Activated CD4-positive, alpha-beta T cell treated with anti-CD3 and anti-CD28 coated beads, Interleukin-2, amount 10 ng/mL, durations not matched to agents 24 days and 14 days (primary cell): ENCODE data around the gene MSL3B.
A peak's percentile ranks its signal among the peaks of the same experiment; 100 is the strongest.
"Not testable (repeated sequence)": the region's sequence is repeated elsewhere in the genome, so short reads cannot be mapped to it uniquely, and the experiment has no call there.

Experiments
- DNase-seq: peaks from one replicate; pipeline ENCODE4 v3.0.0; 2022
- H3K27ac Mint-ChIP-seq: one replicate; pipeline ENCODE4 v1.8.0; 2022; ENCODE audit warnings: mild to moderate bottlenecking, mixed read lengths
- H3K27me3 Mint-ChIP-seq: one replicate; pipeline ENCODE4 v1.8.0; 2022; ENCODE audit warnings: mixed read lengths
- H3K36me3 Mint-ChIP-seq: one replicate; pipeline ENCODE4 v1.8.0; 2022; ENCODE audit warnings: low read depth, mild to moderate bottlenecking, mixed read lengths
- H3K4me1 Mint-ChIP-seq: one replicate; pipeline ENCODE4 v1.8.0; 2021; ENCODE audit warnings: mixed read lengths
- H3K4me3 Mint-ChIP-seq: one replicate; pipeline ENCODE4 v1.8.0; 2022; ENCODE audit warnings: mild to moderate bottlenecking, moderate library complexity, mixed read lengths
- H3K9me3 Mint-ChIP-seq: one replicate; pipeline ENCODE4 v1.8.0; 2021; ENCODE audit warnings: mixed read lengths
- intact Hi-C: fragments of 100-400 bp; cut with micrococcal nuclease; formaldehyde crosslinking; loops from one replicate; pipeline ENCODE4 v1.15.1; 2023

MSL3B gene

GRCh38 chr2:233867993-233868532 is at the start of gene MSL3B:
MSL3B (minus strand) TSS chr2:233868386.
- peaks cover 6% of the 10 kb centered on the region for H3K9me3 Mint-ChIP-seq
- peak within 1 kb of the TSS; percentile 86 for H3K4me3 Mint-ChIP-seq
- intact Hi-C loops: loop anchor here (1.0 kb wide), 1 partner anchor 14 kb away; the partner anchor contains the start of gene HJURP
- peak within 1 kb of the TSS; percentile 87 for H3K27ac Mint-ChIP-seq
- peaks cover 27% of the 10 kb centered on the region for H3K27me3 Mint-ChIP-seq
- H3K36me3 Mint-ChIP-seq: peaks cover 29% of the 10 kb centered on the region
- peaks cover 17% of the 10 kb centered on the region for H3K4me1 Mint-ChIP-seq
- peak; percentile 90 for DNase-seq

DNA sequence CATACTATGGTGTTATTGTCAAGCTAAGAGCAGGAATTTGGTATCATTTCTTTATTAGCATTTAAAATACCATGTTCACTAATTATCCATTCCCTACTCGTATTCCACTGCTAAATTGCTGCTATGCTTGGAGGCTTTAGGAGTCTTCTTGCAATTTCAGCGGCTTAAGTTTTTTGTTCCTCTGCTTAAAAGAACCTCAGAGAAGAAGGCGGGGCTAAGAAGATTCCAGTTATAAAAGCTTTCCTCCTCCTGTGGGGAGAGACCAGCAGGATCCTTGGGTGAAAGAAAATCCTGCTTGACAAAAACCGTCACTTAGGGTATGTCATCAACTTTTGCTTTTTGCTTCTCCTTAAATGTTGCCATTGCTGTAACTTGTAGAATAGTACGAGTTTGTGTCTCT is 48.9 kb upstream of the MSL3B start, which contains the start of gene TRPM8:
TSS of gene TRPM8 (plus strand) at position 258 of the 400 bp plus-strand sequence. CDS start 9,165 bp downstream, outside the sequence.
- Mint-ChIP-seq H3K27me3 (peaks cover 21% of the 10 kb centered on the region), H3K36me3 (no peaks in the 10 kb centered on the region), H3K4me3 (no peak within 1 kb of the TSS), H3K9me3 (no peaks in the 10 kb centered on the region), H3K27ac (no peak within 1 kb of the TSS), H3K4me1 (peaks cover 2% of the 10 kb centered on the region)
- no peak for DNase-seq
- intact Hi-C loops: no loop called here

DNA sequence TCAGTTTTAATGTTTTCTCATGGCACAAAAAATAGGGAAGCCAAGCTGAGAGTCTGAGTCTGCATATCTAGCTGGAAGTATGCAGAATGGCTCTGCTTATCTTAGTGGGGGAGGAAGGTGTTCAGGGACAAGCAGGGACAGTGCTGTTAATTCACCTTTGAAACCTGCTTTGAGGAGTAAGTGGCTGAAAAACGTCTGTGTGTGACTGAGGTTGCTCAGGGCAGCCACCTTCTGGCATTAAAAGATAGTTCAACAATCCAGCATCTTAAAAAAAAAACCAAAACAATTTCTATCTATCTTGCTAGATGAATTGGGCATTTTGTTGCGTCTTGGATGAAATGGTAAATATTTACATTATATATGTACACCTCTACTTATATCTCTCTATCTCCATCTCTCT is 46.9 kb upstream of the MSL3B start:
- H3K27me3 Mint-ChIP-seq: peaks cover 20% of the 10 kb centered on the region
- intact Hi-C loops: no loop called here

DNA sequence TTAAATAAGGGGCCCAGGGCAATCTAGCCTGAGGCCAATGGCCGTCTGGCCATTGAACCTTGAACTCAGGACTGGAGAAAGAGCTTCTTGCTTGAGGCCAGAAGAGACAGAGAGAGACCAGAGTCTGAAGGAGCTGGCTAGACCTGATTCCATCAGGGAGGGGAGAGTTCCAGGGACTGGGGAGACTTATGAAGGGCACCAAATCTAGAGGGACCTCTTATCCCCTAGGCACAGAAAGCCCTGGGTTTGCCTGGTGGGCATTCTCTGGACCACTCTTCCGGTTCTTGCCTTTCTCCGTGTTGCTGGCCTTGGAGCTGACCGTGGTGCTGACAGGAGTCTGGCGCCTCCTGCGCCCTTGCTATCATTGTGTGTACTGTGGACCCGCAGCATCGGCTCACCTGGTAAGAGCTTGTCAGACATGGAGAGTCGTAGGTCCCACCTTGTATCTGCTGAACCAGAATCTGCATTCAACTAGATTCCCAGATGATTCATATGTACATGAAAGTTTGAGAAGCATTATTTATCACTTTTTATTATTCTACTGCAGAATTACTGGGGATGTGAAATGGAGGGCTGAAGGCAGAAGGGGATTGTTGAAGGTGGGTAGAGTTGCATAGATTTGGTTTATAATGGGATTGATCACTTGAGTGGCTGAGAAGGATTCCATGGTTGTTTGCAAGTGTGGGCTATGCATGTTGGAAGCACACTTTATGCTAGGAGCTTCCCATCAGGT is 44.7 kb upstream of the MSL3B start:
- no peak overlapping the region for H3K27ac Mint-ChIP-seq

More for the DNA sequence above, 46.9 kb upstream of the MSL3B start:
- no peaks in the 10 kb centered on the region for H3K36me3 Mint-ChIP-seq
- H3K4me3 Mint-ChIP-seq: no peak overlapping the region
- DNase-seq: no peak
- H3K27ac Mint-ChIP-seq: no peak overlapping the region
- peaks cover 2% of the 10 kb centered on the region for H3K4me1 Mint-ChIP-seq
- no peaks in the 10 kb centered on the region for H3K9me3 Mint-ChIP-seq

GRCh38 chr2:233907627-233908026 is 39.4 kb upstream of the MSL3B start:
- DNase-seq: no peak
- H3K27ac Mint-ChIP-seq: no peak overlapping the region
- peaks cover 5% of the 10 kb centered on the region for H3K9me3 Mint-ChIP-seq
- intact Hi-C loops: no loop called here
- no peaks in the 10 kb centered on the region for H3K36me3 Mint-ChIP-seq
- peaks cover 2% of the 10 kb centered on the region for H3K27me3 Mint-ChIP-seq
- H3K4me1 Mint-ChIP-seq: no peaks in the 10 kb centered on the region
- H3K4me3 Mint-ChIP-seq: no peak overlapping the region

More for the DNA sequence above, 44.7 kb upstream of the MSL3B start:
- no peak overlapping the region for H3K4me3 Mint-ChIP-seq
- no peaks in the 10 kb centered on the region for H3K36me3 Mint-ChIP-seq
- no peaks in the 10 kb centered on the region for H3K4me1 Mint-ChIP-seq
- H3K27me3 Mint-ChIP-seq: peaks cover 15% of the 10 kb centered on the region
- intact Hi-C loops: no loop called here
- H3K9me3 Mint-ChIP-seq: no peaks in the 10 kb centered on the region
- DNase-seq: peak; percentile 72

- intact Hi-C loops: no loop called here
- Mint-ChIP-seq H3K9me3 (peaks cover 5% of the 10 kb centered on the region), H3K36me3 (no peaks in the 10 kb centered on the region), H3K27ac (no peak overlapping the region), H3K4me3 (no peak overlapping the region), H3K27me3 (peaks cover 7% of the 10 kb centered on the region), H3K4me1 (no peaks in the 10 kb centered on the region)
- no peak for DNase-seq
Measured at GRCh38 chr2:233905945-233906344, 37.8 kb upstream of the MSL3B start.

GRCh38 chr2:233901884-233902283 is 33.7 kb upstream of the MSL3B start:
- no peak overlapping the region for H3K4me3 Mint-ChIP-seq
- peaks cover 10% of the 10 kb centered on the region for H3K27me3 Mint-ChIP-seq
- H3K4me1 Mint-ChIP-seq: no peaks in the 10 kb centered on the region
- no peak for DNase-seq
- intact Hi-C loops: no loop called here
- no peaks in the 10 kb centered on the region for H3K36me3 Mint-ChIP-seq
- no peak overlapping the region for H3K27ac Mint-ChIP-seq
- no peaks in the 10 kb centered on the region for H3K9me3 Mint-ChIP-seq

- no peak for DNase-seq
- intact Hi-C loops: no loop called here
- no peaks in the 10 kb centered on the region for H3K4me1 Mint-ChIP-seq
- peaks cover 10% of the 10 kb centered on the region for H3K27me3 Mint-ChIP-seq
- H3K36me3 Mint-ChIP-seq: no peaks in the 10 kb centered on the region
- H3K9me3 Mint-ChIP-seq: no peaks in the 10 kb centered on the region
- H3K27ac Mint-ChIP-seq: no peak overlapping the region
- H3K4me3 Mint-ChIP-seq: no peak overlapping the region
Measured at GRCh38 chr2:233901367-233901766, 33.2 kb upstream of the MSL3B start.

DNA sequence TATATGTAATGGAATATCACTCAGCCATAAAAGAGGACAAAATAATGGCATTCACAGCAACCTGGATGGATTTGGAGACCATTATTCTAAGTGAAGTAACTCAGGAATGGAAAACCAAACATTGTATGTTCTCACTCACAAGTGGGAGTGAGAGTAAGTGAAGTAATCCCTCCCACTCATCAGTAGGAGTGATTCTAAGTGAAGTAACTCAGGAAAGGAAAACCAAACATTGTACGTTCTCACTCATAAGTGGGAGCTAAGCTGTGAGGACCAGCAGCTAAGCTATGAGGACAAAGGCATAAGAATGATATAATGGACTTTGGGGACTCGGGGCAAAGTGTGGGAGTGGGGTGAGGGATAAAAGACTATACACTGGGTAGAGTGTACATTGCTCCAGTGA is 28.1 kb upstream of the MSL3B start:
- DNase-seq, H3K9me3 Mint-ChIP-seq, H3K27ac Mint-ChIP-seq, H3K4me1 Mint-ChIP-seq, H3K4me3 Mint-ChIP-seq, intact Hi-C loops, H3K36me3 Mint-ChIP-seq: not testable (repeated sequence)
- peaks cover 23% of the 10 kb centered on the region for H3K27me3 Mint-ChIP-seq

DNA sequence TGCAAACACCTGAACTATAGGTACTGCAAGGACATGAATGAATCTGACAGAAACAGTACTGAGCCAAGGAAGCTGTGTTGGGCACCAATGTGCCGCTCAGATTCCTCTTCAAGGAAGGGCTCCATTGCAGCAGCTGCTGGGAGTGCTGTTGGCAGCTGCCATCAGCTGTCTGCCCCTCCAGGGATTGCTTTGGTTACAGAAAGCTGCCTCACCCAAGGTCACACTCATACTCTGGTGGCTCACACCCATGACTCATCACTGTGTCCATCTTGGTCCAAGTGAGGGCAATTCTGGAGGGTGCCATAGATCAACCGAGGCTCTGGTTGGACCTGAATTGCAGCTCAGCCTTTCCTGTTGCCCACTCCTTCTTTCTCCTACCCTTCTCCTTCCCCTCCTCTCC is 24.6 kb upstream of the MSL3B start:
- intact Hi-C loops: no loop called here
- DNase-seq: peak; percentile 35
- Mint-ChIP-seq H3K9me3 (peaks cover 3% of the 10 kb centered on the region), H3K36me3 (no peaks in the 10 kb centered on the region), H3K4me3 (no peak overlapping the region), H3K4me1 (no peaks in the 10 kb centered on the region), H3K27me3 (peaks cover 26% of the 10 kb centered on the region), H3K27ac (no peak overlapping the region)

- Mint-ChIP-seq H3K36me3 (no peaks in the 10 kb centered on the region), H3K27me3 (peaks cover 14% of the 10 kb centered on the region), H3K27ac (no peak overlapping the region), H3K4me3 (no peak overlapping the region), H3K9me3 (peaks cover 30% of the 10 kb centered on the region), H3K4me1 (no peaks in the 10 kb centered on the region)
- intact Hi-C loops: no loop called here
- DNase-seq: no peak
Measured at GRCh38 chr2:233882353-233882752, 14.2 kb upstream of the MSL3B start.

- DNase-seq: not testable (repeated sequence)
- H3K27me3 Mint-ChIP-seq: peaks cover 41% of the 10 kb centered on the region
Measured at GRCh38 chr2:233872125-233872524, 3.9 kb upstream of the MSL3B start.

GRCh38 chr2:233871432-233871831 is 3.2 kb upstream of the MSL3B start:
- peaks cover 41% of the 10 kb centered on the region for H3K27me3 Mint-ChIP-seq
- DNase-seq: no peak
- H3K27ac Mint-ChIP-seq: no peak overlapping the region
- peaks cover 13% of the 10 kb centered on the region for H3K36me3 Mint-ChIP-seq
- no peak overlapping the region for H3K4me3 Mint-ChIP-seq
- H3K4me1 Mint-ChIP-seq: peaks cover 10% of the 10 kb centered on the region
- peaks cover 6% of the 10 kb centered on the region for H3K9me3 Mint-ChIP-seq
- intact Hi-C loops: no loop called here

More at GRCh38 chr2:233872125-233872524, 3.9 kb upstream of the MSL3B start:
- intact Hi-C loops, H3K4me3 Mint-ChIP-seq, H3K36me3 Mint-ChIP-seq, H3K27ac Mint-ChIP-seq, H3K9me3 Mint-ChIP-seq, H3K4me1 Mint-ChIP-seq: not testable (repeated sequence)

DNA sequence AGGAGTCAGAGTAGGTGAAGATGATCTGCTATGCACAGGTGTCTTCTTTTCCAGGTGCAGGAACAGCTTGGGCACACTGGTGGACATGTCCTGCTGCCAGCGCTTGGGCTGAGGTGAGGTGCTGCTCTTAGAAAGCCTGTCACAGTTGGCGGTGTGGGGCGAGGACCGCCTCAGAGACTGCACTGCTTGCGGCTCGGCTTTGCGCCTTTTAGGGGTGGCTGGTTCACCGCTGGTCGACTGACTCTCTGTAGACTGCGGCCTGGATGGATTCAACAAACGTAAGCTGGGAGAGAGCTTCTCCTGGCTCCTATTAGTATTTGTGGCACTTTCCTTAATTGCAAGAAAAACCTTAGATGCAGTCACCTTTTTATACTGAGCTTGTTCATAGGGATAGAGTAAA is 1.7 kb downstream of the MSL3B start:
- peak; percentile 55 for DNase-seq
- H3K4me3 Mint-ChIP-seq: no peak overlapping the region
- H3K27ac Mint-ChIP-seq: no peak overlapping the region
- intact Hi-C loops: no loop called here
- H3K36me3 Mint-ChIP-seq: peaks cover 29% of the 10 kb centered on the region
- H3K27me3 Mint-ChIP-seq: peaks cover 15% of the 10 kb centered on the region
- H3K4me1 Mint-ChIP-seq: peaks cover 17% of the 10 kb centered on the region
- peaks cover 6% of the 10 kb centered on the region for H3K9me3 Mint-ChIP-seq
